SHP77 (cell line): Measurements from ENCODE around the gene OR1L6.

Source experiments
- DNase-seq, 2 experiments: peaks; one replicate each; lab custom pipeline; 2025; lab: John Stamatoyannopoulos, UW

OR1L6 gene

GRCh38 chr9:122742003-122742402 is at the start of gene OR1L6:
Gene OR1L6, plus strand, starts transcription at chr9:122742303. Its CDS starts 7,545 bp downstream, at chr9:122749848.
- no peak for DNase-seq

DNA sequence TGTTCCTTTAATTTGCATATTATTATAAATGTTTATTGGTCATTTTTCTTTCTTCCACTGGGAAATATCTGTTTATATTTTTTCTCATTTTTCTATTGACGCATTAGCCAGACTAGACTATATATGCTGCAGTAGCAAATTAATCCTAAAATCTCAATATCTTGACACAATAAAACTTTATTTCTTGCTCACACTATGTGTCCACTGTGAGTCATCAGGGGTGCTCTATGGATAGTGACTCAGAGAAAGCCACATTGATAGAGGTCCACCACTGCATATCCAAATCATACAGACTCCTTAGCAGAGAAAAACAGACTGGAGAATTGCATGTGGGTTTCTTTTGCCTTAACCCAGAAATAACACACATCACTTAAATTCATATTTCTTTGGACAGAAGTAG is 46.4 kb upstream of the OR1L6 start:
- no peak for DNase-seq

GRCh38 chr9:122718038-122718437 is 24.1 kb upstream of the OR1L6 start:
- DNase-seq, result no peak

DNA sequence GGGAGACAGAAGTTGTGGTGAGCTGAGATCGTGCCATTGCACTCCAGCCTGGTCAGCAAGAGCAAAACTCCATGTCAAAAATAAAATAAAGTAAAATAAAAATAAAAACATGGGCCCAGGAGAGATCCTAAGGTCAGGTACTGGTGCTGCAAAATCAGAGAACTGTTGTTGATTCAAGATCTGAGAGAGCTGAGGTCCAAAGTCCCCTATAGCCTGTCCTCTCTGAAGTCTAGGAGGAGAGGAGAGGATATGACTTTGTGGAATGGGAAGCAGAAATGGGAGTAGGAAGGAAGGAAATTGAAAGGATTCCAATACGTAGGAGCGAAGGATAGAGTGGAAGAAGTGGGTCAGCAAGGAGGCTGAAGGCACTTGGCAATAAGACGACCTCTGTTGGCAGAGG is 22.9 kb upstream of the OR1L6 start:
- DNase-seq, result no peak

DNA sequence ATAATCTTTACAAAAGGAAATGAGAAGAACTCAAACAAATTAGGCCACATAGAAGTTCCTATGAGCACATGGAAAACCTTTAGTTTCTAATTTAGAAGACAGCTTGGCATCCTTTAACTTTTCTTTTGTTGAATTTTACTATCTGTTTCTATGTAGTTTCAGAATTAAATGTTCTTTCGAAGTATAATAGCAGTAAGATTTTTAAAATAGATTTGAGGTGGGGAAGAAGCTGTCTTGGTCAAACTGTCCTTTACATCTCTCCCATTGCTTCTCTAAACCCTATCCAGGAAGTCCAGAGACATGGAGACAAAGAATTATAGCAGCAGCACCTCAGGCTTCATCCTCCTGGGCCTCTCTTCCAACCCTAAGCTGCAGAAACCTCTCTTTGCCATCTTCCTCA is 18.4 kb upstream of the OR1L6 start, which contains the start of gene OR1L4:
TSS of gene OR1L4 (plus strand) at position 301 of the 400 bp plus-strand sequence. CDS start at position 301, 0 bp downstream.
- DNase-seq, result no peak

DNA sequence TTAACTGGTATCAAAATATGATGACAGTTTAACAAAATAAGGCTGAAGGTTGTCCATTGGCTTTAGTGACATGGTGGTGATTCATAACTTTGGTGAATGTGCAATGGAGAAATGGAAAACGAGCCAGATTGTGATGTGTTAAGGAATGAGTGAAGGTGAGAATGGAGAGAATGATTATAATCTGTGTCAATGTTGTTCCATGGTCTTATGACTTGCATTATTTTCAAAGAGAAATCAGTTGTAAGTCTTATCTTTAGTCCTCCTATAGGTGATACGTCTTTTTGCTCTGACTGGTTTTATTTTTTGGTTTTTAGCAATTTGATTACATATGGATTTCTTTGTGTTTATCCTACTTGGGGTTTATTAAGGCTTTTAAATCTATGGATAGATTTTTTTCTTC is 12.7 kb downstream of the OR1L6 start:
- DNase-seq, result no peak

DNA sequence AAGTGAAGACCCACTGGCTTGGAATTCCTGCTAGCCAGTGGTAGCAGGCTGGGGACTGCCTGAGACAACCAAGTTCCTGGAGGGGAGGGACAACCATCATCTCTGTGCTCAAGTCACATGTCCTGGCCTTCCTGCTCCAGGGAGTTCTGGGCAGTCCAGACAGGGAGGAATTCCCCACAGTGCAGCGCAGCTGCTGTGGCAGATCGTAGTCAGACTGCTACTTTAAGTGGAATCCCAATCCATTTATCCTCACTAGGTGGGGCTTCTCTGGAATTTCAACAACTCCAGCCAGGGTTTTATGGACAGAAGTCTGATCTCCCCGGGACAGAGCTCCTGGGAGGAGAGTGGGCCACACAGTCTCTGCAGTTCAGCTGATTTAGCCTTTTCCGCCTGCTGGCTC is 25.7 kb downstream of the OR1L6 start:
- no peak for DNase-seq

DNA sequence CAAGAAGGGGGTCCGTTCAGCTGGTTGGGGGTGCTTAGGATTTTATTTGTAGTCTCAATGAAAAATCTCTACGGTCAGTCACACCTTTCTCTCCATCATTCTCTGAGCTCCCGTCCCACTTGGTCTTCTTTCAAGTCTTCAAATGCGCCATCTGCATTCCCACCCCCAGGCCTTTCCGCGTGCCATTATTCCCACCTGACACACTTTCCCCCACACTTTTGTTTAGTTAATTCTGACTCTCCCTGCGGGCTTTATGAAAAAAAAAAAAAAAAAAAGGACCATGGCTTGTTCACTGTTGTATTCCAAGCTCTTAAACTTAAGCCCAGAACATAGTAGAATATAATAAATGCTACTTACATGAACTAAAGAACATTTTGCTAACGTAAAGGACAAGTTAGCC is 34.9 kb downstream of the OR1L6 start:
- DNase-seq, result no peak

- DNase-seq, result no peak
Measured at GRCh38 chr9:122777935-122778627, 36.0 kb downstream of the OR1L6 start.

DNA sequence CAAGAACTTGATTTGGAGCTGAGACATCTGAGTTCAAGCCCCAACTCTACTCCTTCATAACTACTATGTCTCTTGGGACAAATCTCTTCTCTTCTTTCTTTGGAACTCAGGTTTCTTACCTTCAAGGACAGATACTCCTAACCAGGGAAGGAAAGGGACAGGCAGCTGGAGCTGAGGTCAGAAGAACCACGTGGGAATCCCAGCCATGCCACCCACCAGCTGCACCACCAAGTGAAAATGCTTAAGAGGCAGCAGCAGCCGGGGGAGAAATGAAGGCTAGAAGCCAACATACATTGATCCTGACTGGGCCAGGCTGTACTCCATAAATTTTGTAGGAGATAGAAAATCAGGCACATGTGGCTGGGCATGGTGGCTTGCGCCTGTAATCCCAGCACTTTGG is 37.1 kb downstream of the OR1L6 start:
- DNase-seq, result no peak

DNA sequence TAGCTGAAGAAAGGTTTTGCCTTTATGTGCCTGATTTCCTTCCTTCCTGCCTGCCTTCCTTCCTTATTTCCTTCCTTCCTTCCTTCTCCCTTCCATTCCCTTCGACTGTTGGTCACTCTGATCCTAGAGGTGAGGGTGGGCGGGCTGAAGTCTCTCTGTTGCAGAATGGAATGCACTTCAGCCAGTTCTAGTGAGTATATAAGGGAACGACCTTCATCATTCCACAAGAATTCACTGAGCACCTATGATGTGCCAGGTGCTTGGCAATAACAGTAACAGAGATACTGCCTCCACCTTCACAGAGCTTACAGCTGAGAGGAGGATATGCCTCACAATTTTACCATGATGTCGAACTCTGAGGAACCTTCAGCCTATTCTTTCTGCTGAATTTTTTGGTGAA is 37.9 kb downstream of the OR1L6 start:
- DNase-seq, result no peak

- DNase-seq, result no peak
Measured at GRCh38 chr9:122781671-122782070, 39.6 kb downstream of the OR1L6 start.

DNA sequence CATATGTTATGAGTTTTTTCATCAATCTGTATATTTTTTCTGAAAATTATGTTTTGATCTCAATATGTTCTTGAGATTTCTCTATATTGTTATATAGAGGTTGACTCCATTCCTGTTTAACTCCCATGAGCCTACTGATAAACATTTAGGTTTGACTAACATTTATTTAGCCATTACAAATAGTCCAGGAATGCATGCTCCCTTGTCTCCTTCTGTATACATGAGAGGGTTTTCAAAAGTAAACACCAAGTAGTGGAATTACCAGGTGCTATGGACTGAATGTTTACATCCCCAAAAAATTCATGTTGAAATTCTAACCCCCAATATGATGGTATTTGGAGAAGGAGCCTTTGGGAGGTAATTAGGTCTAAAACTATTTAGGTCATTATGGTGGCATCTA is 43.2 kb downstream of the OR1L6 start:
- DNase-seq, result no peak

DNA sequence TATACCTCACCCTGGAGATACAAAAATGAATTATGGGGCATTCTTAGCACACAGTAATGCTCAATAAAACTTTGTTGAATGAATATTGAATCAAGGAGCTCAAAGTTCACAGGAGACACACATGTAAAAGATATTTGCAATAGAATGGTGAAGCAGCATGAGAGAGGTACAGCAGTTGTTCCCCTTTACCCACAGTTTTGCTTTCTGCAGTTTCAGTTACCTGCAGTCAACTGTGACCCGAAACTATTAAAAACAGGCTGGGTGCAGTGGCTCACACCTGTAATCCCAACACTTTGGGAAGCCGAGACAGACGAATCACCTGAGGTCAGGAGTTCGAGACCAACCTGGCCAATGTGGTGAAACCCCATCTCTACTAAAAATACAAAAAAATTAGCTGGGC is 44.2 kb downstream of the OR1L6 start:
- no peak for DNase-seq

GRCh38 chr9:122788831-122789230 is 46.7 kb downstream of the OR1L6 start, which contains the start of gene OR5C1:
Gene OR5C1, plus strand, starts transcription at chr9:122788933. Its CDS starts 0 bp downstream, at chr9:122788933.
- DNase-seq, result no peak

DNA sequence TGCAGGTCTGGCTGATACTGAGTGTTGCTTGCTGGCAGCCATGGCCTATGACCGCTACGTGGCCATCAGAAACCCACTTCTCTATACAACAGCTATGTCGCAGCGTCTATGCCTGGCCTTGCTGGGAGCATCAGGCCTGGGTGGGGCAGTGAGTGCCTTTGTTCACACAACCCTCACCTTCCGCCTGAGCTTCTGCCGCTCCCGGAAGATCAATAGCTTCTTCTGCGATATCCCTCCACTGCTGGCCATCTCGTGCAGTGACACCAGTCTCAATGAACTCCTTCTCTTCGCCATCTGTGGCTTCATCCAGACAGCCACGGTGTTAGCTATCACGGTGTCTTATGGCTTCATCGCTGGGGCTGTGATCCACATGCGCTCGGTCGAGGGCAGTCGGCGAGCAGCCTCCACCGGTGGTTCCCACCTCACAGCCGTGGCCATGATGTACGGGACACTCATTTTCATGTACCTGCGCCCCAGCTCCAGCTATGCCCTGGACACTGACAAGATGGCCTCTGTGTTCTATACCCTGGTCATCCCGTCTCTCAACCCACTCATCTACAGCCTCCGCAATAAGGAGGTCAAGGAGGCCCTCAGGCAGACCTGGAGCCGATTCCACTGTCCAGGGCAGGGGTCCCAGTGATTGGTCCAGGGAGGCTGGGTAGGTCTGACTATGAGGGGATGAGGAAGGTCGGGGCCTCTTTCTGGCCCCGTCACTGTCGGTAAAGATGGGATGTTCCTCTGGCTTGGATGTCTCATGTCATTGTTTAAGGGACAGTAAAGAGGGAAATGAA is 47.3 kb downstream of the OR1L6 start:
- DNase-seq, result no peak

- no peak for DNase-seq
Measured at GRCh38 chr9:122791872-122792669, 50.0 kb downstream of the OR1L6 start.

DNA sequence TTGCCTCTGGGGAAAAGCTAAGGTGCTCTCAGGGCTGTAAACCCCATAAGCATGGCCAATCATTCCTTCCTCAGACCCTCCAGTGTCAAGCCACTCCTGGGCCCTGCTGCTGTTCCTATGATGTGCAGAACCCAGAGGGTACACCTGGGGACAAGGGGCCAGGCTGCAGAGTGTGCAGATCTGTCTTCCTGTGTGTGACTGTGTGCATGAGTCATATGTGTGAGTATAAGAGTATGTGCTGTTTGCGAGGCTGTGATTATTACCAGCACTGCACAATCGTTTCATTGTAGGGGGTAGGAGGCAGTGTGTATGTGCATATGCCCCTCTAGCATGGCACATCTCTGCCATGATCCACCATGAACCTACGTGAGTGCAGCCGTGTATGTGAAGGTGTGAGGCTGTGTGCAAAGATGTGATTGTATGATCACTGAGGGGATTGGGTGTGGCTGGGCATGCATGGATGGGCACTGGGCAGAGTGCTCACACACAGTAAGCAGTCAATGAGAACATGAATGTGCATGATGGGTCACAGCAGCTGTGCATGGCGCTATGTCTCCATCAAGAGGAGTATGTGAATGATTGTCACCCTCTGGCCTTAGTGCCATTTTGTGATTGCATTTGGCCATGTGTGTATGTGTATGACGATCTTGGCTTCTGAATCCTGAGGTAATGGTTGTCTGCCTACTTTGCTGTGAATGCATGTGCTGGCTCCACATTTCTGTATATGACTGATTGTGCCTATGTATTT is 55.4 kb downstream of the OR1L6 start:
- DNase-seq, result no peak
